Thoracic aorta (tissue), 2 donors: ENCODE measurements around the gene IFT43. TPM values are rescaled to one million over a fixed set of nuclear protein-coding genes. Genes with fewer than 3 reads are reported as not detected.

Experiments used
- ATAC-seq: fragments of 150-250 bp; one replicate; pipeline ENCODE4 v1.8.0; 2017; ENCODE audit warnings: low read depth; ENCODE audit not compliant: insufficient number of reproducible peaks, low FRiP score
- DNase-seq: peaks from one replicate; pipeline ENCODE4 v3.0.0-alpha.2; 2020; ENCODE audit warnings: low spot score
- H3K27ac ChIP-seq, 2 donors: fragments of 200-600 bp; sonication (generic); 1 replicate in 1 of 2; 2 replicates in 1 of 2; pipeline ENCODE4 v1.5.1; 2016; ENCODE audit warnings: mild to moderate bottlenecking in 2 of 2, moderate library complexity in 2 of 2
- H3K27me3 ChIP-seq: fragments of 200-600 bp; sonication (generic); replicated peaks from 2 replicates; pipeline ENCODE4 v1.6.0; 2016; ENCODE audit warnings: mild to moderate bottlenecking; ENCODE audit not compliant: insufficient read depth
- H3K36me3 ChIP-seq: fragments of 200-600 bp; sonication (generic); one replicate; pipeline ENCODE4 v1.5.1; 2016
- H3K4me1 ChIP-seq, 2 donors: fragments of 200-600 bp; sonication (generic); 1 replicate in 1 of 2; 2 replicates in 1 of 2; pipeline versions ENCODE4 v1.5.1 to v1.6.0; 2016; ENCODE audit warnings: low read depth in 2 of 2, mild to moderate bottlenecking in 1 of 2; ENCODE audit not compliant: control insufficient read depth in 1 of 2
- H3K4me3 ChIP-seq: fragments of 200-600 bp; sonication (generic); 2 replicates; pipeline ENCODE4 v1.5.1; 2016; ENCODE audit warnings: mild to moderate bottlenecking
- H3K9me3 ChIP-seq: fragments of 200-600 bp; sonication (generic); 2 replicates; pipeline ENCODE4 v1.5.1; 2016
- total RNA-seq, 2 donors: library from RNA; depleted of rRNA; stranded (reverse); fragments of >200 nt; gene quantifications; one replicate each; pipeline versions ENCODE4 v1.1.0 to v1.2.3, GENCODE V29; 2016
- TF ChIP-seq, protein P1 (sequence below): fragments of 200-600 bp; sonication (generic); IDR thresholded peaks from one replicate; pipeline ENCODE4 v1.5.1; 2019; ENCODE audit warnings: antibody characterized with exemption

Gene IFT43
- total RNA-seq, 2 donors from 2014 or later = 27.5 to 80.8 TPM

DNA sequence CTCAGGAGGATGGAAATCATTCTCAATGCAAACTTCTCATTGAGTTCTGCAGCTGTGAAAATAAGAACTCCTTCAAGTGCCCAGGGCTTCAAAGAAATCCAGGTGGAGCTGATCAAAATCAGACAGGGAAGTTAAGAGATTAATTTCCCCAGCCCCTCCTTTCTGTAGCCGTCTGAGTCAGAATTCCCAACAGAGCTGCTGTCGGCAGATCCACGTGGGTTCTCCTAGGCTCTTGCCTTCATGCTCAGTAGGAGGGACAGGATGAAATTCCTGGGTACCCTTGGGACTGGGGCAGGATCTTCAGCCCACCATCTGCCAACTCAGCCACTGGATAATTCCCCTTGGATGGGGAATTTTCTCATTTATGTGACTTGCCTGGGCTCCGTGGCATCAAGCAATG is 17.1 kb upstream of the IFT43 start:
- peak overlapping the region; percentile 20 to 31 for H3K27ac ChIP-seq
- no peak for ATAC-seq
- TF ChIP-seq, protein P1, sequence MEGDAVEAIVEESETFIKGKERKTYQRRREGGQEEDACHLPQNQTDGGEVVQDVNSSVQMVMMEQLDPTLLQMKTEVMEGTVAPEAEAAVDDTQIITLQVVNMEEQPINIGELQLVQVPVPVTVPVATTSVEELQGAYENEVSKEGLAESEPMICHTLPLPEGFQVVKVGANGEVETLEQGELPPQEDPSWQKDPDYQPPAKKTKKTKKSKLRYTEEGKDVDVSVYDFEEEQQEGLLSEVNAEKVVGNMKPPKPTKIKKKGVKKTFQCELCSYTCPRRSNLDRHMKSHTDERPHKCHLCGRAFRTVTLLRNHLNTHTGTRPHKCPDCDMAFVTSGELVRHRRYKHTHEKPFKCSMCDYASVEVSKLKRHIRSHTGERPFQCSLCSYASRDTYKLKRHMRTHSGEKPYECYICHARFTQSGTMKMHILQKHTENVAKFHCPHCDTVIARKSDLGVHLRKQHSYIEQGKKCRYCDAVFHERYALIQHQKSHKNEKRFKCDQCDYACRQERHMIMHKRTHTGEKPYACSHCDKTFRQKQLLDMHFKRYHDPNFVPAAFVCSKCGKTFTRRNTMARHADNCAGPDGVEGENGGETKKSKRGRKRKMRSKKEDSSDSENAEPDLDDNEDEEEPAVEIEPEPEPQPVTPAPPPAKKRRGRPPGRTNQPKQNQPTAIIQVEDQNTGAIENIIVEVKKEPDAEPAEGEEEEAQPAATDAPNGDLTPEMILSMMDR = no peak
- H3K9me3 ChIP-seq = no peaks in the 10 kb centered on the region
- peaks cover 0 to 23% of the 10 kb centered on the region in 2 donors for H3K4me1 ChIP-seq
- H3K27me3 ChIP-seq = no peaks in the 10 kb centered on the region
- H3K36me3 ChIP-seq = peaks cover 20% of the 10 kb centered on the region
- DNase-seq = no peak
- no peak overlapping the region for H3K4me3 ChIP-seq

- Histone ChIP-seq H3K27ac (peak overlapping the region in 1 of 2 donors; percentile 20), H3K9me3 (no peaks in the 10 kb centered on the region), H3K27me3 (no peaks in the 10 kb centered on the region), H3K36me3 (peaks cover 18% of the 10 kb centered on the region), H3K4me3 (no peak overlapping the region), H3K4me1 (peaks cover 0 to 23% of the 10 kb centered on the region in 2 donors)
- DNase-seq = no peak
- TF ChIP-seq, protein P1 = no peak
- no peak for ATAC-seq
These were observed 16.4 kb upstream of the IFT43 start for GRCh38 chr14:75969126-75969525.

DNA sequence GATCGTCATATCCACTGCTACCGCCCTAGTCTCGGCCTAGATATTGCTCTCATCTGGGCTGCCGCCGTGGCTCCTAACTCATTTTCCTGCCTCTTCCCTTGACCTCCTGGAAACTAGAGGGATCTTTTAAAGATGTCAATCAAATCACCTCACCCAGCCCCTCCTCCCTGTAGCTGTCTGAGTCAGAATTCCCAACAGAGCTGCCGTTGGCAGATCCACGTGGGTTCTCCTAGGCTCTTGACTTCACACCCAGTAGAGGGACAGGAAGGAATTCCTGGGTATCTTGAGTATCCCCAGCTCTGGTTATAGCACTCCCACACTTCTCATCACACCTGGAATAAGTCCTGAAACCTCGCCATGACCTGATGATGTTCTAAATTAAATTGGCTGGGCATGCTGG is 15.7 kb upstream of the IFT43 start:
- no peak overlapping the region for H3K4me3 ChIP-seq
- H3K9me3 ChIP-seq = no peaks in the 10 kb centered on the region
- ATAC-seq (peak; percentile 60), DNase-seq (no peak)
- H3K27ac ChIP-seq = no peak overlapping the region
- no peaks in the 10 kb centered on the region for H3K27me3 ChIP-seq
- H3K36me3 ChIP-seq = peaks cover 14% of the 10 kb centered on the region
- peaks cover 0 to 23% of the 10 kb centered on the region in 2 donors for H3K4me1 ChIP-seq
- TF ChIP-seq, protein P1 = no peak

DNA sequence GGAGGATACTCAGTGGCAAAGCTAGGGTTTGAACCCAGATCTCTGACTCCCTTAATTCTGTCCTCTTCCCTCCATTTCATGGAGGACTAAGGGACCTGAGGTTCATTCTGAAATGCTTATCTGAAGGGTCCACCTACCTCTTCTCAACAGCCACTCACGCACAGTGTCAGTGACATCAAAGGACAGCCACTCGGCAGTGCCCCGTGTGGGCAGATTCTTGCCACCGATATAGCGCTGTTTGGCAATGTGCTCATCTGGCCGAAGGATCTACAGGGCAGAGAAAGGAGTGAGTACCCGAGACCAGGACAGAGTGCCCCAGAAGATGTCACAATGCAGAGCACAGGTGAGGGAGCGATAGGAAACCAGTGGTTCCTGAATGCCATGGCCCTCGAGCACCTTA is 14.6 kb upstream of the IFT43 start:
- peaks cover 8% of the 10 kb centered on the region for H3K36me3 ChIP-seq
- ATAC-seq = no peak
- TF ChIP-seq, protein P1 = no peak
- peaks cover 0 to 26% of the 10 kb centered on the region in 2 donors for H3K4me1 ChIP-seq
- no peak overlapping the region for H3K4me3 ChIP-seq
- DNase-seq = no peak
- no peaks in the 10 kb centered on the region for H3K27me3 ChIP-seq
- no peaks in the 10 kb centered on the region for H3K9me3 ChIP-seq
- no peak overlapping the region for H3K27ac ChIP-seq

DNA sequence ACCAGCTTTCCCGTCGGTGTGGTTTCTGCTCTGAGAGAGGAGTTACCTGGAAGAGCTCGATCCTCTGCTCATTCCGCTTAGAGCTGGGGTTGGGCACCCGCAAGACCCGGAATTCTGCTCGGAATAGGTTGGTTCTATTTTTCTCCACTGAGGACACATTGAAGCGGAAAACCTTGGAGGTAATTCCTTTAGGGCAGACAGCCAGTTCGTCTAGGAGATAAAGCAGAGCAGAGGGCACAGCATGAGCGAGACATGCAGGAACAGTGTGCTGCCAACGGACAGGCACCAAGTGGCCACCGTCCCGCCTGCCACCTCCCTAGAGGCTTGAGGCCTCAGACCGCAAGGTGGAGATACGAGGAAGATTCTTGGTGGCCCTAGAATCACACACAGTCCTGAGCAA is 14.1 kb upstream of the IFT43 start:
- ATAC-seq (no peak), DNase-seq (no peak)
- H3K4me3 ChIP-seq = no peak overlapping the region
- no peaks in the 10 kb centered on the region for H3K27me3 ChIP-seq
- TF ChIP-seq, protein P1 = no peak
- peaks cover 0 to 31% of the 10 kb centered on the region in 2 donors for H3K4me1 ChIP-seq
- H3K36me3 ChIP-seq = peaks cover 8% of the 10 kb centered on the region
- no peak overlapping the region for H3K27ac ChIP-seq
- H3K9me3 ChIP-seq = no peaks in the 10 kb centered on the region
